ENCODE measurements around the gene ALKBH8. TPM values are rescaled to one million over a fixed set of nuclear protein-coding genes. Genes with fewer than 3 reads are reported as not detected.

The ALKBH8 gene
- total and polyA plus RNA-seq, 12 donors = 2.2 to 7.8 (median 6.4) TPM

GRCh38 chr11:107563702-107564101 lies 1.8 kb downstream of the ALKBH8 start:
- Histone ChIP-seq H3K27me3 (no peaks in the 10 kb centered on the region), H3K4me1 (peaks cover 0 to 34% (median 25%) of the 10 kb centered on the region in 9 donors), H3K36me3 (peaks cover 0 to 22% (median 9%) of the 10 kb centered on the region in 9 donors), H3K9me3 (no peaks in the 10 kb centered on the region), H3K27ac (peak overlapping the region in 2 of 10 donors; percentile 24 to 55), H3K4me3 (peak overlapping the region in 3 of 10 donors; percentile 9 to 95 (median 12))
- intact Hi-C loops (cut with DNase I) = loop anchor here in 5 of 10 donors (5.0 to 10.0 kb wide), 4 partner anchors 109 to 1091 kb away; partner anchors contain the start of gene CWF19L2 (in 1 of the 5)
- ATAC-seq = peak in 6 of 8 donors; percentile 19 to 55 (median 30)
- 2 to 4% methylated on average over 2 of the region's 2 CpGs for WGBS, 2 donors
- DNase-seq = peak in 1 of 2 donors; percentile 30
- TF ChIP-seq CTCF (IDR thresholded peaks at IDR 0.05) = peak; percentile 18 to 69 (median 56)

- H3K4me1 ChIP-seq = peaks cover 0 to 34% (median 25%) of the 10 kb centered on the region in 9 donors
- no peaks in the 10 kb centered on the region for H3K27me3 ChIP-seq
- 40 to 43% methylated on average over 4 of the region's 4 CpGs for WGBS, 2 donors
- no peak for DNase-seq
- no peak for TF ChIP-seq CTCF (IDR thresholded peaks at IDR 0.05)
- ATAC-seq = no peak
- no peak overlapping the region for H3K27ac ChIP-seq
- H3K9me3 ChIP-seq = no peaks in the 10 kb centered on the region
- intact Hi-C loops (cut with DNase I) = loop anchor here in 5 of 10 donors (5.0 to 10.0 kb wide), 4 partner anchors 108 to 1092 kb away; partner anchors contain the start of gene CWF19L2 (in 1 of the 5)
- H3K36me3 ChIP-seq = peaks cover 0 to 32% (median 15%) of the 10 kb centered on the region in 9 donors
- no peak overlapping the region for H3K4me3 ChIP-seq
Measured at GRCh38 chr11:107562647-107563208, 2.8 kb downstream of the ALKBH8 start.

DNA sequence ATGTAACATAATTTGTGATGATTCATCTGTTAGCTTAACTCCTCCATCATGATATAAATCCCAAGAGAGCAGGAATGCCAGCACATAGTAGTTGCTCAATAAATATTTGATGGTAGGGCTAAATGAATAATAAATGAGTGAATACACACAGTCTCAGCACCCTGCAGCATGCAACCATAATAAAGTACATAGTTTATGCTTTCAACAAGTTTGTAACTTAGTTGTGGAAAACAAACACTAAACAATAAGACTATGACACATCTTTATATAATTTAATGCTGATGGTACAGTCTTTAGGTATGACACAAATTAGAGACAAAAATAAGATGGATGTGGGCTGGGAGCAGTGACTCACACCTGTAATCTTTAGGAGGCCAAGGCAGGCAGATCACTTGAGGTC lies 3.8 kb downstream of the ALKBH8 start:
- Histone ChIP-seq H3K4me1 (peaks cover 0 to 34% (median 25%) of the 10 kb centered on the region in 9 donors), H3K27ac (no peak overlapping the region), H3K4me3 (no peak overlapping the region), H3K9me3 (no peaks in the 10 kb centered on the region), H3K27me3 (no peaks in the 10 kb centered on the region), H3K36me3 (peaks cover 0 to 32% (median 18%) of the 10 kb centered on the region in 9 donors)
- intact Hi-C loops (cut with DNase I) = loop anchor here in 5 of 10 donors (5.0 to 10.0 kb wide), 4 partner anchors 107 to 1093 kb away; partner anchors contain the start of gene CWF19L2 (in 1 of the 5)
- DNase-seq = no peak
- ATAC-seq = no peak
- no peak for TF ChIP-seq CTCF (IDR thresholded peaks at IDR 0.05)

DNA sequence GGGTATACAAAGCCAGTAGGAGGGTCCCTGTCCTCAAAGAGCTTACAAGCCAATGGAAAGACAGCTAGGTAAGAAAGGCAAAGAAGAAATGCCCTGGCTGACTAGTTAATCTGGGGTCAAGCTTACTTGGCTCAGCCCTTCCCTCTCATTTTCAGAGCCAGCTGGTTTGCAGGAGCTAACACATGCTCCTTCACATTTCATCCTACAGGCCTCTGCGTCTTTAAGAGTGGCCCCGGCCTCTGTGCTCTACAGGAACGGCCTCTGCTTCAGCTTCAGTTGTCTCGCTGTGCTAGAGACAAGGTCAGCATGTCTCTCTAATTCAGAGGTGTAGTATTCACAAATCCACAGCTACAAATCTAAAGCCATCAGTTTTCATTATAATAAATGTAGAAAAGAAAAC lies 15.2 kb downstream of the ALKBH8 start:
- Histone ChIP-seq H3K4me3 (no peak overlapping the region), H3K27me3 (no peaks in the 10 kb centered on the region), H3K36me3 (peaks cover 0 to 78% (median 17%) of the 10 kb centered on the region in 9 donors), H3K9me3 (no peaks in the 10 kb centered on the region), H3K4me1 (no peaks in the 10 kb centered on the region), H3K27ac (no peak overlapping the region)
- DNase-seq = no peak
- no peak for ATAC-seq
- intact Hi-C loops (cut with DNase I) = no loop called here
- no peak for TF ChIP-seq CTCF (IDR thresholded peaks at IDR 0.05)
- 84 to 88% methylated on average over 4 of the region's 4 CpGs for WGBS, 2 donors

All from heart right ventricle (tissue), 16 donors.